Measurements from ENCODE around the gene MYH13. TPM values are rescaled to one million over a fixed set of nuclear protein-coding genes. Genes with fewer than 3 reads are reported as not detected.
"Not testable (repeated sequence)": the region's sequence is repeated elsewhere in the genome, so short reads cannot be mapped to it uniquely, and the experiment has no call there.

The MYH13 gene
- total RNA-seq, 4 donors from 2014 or later: not detected

DNA sequence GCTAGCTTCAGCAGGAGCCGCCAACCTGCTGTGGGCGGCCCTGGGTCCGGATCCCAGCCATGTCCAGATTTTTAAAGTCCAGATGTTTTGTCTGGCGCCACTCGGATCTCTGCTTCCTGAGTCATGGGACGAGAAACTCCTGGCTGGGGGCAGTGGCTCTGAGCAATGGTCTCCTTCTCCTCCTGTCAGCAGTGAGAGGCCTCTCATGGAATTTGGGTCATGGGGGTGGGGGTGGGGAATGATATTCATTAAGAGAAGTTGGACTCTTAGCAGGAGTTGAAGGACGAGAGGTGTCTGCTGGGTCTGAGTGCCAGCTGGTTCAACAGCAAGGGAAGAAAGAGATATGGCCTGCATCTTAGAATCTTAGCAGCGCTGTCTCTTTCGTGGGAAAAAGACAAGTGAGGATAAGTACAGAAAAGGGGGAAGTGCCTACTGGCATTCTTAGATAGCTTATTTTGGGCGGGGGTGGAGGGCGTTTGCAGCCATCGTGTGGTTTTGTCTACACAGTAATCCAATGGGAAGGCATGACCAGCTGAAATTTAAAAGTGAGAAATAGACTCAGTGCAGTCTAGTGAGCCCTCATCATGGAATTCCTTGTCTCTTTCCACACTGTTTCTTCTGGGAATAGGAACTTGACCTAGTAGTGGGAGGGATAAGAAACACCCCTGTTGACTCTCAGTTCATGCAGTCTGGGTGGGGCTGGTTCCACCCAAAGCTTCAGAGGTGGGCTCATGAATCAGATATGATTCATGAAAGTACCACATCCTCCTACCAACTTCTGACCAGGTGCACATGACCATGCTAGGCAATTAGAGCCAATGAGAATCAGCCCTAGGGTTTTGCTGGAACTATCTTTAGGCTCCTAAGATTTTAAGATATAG, 80.5 kb downstream of the MYH13 start:
- peaks cover 0 to 17% (median 0%) of the 10 kb centered on the region in 4 donors for H3K4me1 ChIP-seq
- H3K27ac ChIP-seq (replicated peaks in 1 of 4): peak overlapping the region in 1 of 4 donors; percentile 6
- DNase-seq (ENCODE audit: extremely low spot score): no peak
- H3K36me3 ChIP-seq: no peaks in the 10 kb centered on the region
- no peak overlapping the region for H3K4me3 ChIP-seq
- H3K9me3 ChIP-seq: no peaks in the 10 kb centered on the region
- 43% methylated on average over 12 of the region's 12 CpGs for WGBS
- TF ChIP-seq POLR2AphosphoS5 (IDR thresholded peaks at IDR 0.05) (no peak), POLR2A (IDR thresholded peaks at IDR 0.05; ENCODE audit: low read depth) (no peak), EP300 (IDR thresholded peaks at IDR 0.05) (no peak)
- TF ChIP-seq, protein P1, sequence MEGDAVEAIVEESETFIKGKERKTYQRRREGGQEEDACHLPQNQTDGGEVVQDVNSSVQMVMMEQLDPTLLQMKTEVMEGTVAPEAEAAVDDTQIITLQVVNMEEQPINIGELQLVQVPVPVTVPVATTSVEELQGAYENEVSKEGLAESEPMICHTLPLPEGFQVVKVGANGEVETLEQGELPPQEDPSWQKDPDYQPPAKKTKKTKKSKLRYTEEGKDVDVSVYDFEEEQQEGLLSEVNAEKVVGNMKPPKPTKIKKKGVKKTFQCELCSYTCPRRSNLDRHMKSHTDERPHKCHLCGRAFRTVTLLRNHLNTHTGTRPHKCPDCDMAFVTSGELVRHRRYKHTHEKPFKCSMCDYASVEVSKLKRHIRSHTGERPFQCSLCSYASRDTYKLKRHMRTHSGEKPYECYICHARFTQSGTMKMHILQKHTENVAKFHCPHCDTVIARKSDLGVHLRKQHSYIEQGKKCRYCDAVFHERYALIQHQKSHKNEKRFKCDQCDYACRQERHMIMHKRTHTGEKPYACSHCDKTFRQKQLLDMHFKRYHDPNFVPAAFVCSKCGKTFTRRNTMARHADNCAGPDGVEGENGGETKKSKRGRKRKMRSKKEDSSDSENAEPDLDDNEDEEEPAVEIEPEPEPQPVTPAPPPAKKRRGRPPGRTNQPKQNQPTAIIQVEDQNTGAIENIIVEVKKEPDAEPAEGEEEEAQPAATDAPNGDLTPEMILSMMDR (IDR thresholded peaks at IDR 0.05): no peak
- peaks cover 0 to 27% (median 0%) of the 10 kb centered on the region in 4 donors for H3K27me3 ChIP-seq
- intact Hi-C loops (cut with DNase I): no loop called here

DNA sequence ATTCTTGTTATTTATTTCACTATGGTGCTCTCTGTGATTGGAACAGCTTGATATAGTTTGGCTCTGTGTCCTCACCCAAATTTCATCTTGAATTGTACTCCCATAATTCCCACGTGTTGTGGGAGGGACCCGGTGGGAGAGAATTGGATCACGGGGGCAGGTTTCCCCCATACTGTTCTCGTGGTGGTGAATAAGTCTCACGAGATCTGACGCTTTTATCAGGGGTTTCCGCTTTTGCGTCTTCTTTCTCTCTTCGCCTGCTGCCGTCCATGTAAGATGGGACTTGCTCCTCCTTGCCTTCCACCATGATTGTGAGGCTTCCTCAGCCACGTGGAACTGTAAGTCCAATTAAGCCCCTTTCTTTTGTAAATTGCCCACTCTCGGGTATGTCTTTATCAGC, 81.2 kb downstream of the MYH13 start:
- WGBS: 77% methylated on average over 12 of the region's 12 CpGs
- H3K4me3 ChIP-seq; DNase-seq (ENCODE audit: extremely low spot score); H3K36me3 ChIP-seq; intact Hi-C loops (cut with DNase I); H3K9me3 ChIP-seq: not testable (repeated sequence)
- Histone ChIP-seq H3K4me1 (peaks cover 0 to 17% (median 0%) of the 10 kb centered on the region in 4 donors), H3K27ac (replicated peaks in 1 of 4) (peak overlapping the region in 1 of 4 donors; percentile 6), H3K27me3 (peaks cover 0 to 27% (median 0%) of the 10 kb centered on the region in 4 donors)

DNA sequence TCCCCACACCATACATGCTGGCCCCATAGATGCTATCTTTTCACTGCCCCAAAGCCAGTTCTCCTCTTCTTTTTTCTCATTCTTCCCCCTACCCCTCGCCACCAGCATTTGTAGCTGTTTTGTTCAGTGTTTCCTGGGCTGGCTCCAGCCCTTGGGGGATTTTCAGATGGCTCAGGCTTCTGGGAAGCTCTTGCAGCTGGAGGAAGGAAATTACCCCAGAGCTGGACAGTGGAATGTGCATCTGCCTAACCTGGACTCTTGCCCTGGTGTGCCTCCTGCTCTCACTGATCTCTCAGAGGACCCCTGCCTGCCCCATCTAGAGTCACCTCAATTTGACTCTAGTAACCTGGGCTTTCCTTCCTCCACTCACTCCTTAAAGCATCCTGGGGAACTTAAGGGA, 82.8 kb downstream of the MYH13 start:
- WGBS: 32% methylated on average over 1 of the region's 1 CpG
- Histone ChIP-seq H3K9me3 (no peaks in the 10 kb centered on the region), H3K36me3 (no peaks in the 10 kb centered on the region), H3K4me1 (peaks cover 0 to 17% (median 0%) of the 10 kb centered on the region in 4 donors), H3K4me3 (no peak overlapping the region), H3K27me3 (peaks cover 0 to 27% (median 0%) of the 10 kb centered on the region in 4 donors), H3K27ac (replicated peaks in 1 of 4) (no peak overlapping the region)
- TF ChIP-seq EP300 (IDR thresholded peaks at IDR 0.05) (no peak), POLR2AphosphoS5 (IDR thresholded peaks at IDR 0.05) (no peak), POLR2A (IDR thresholded peaks at IDR 0.05; ENCODE audit: low read depth) (no peak)
- TF ChIP-seq, protein P1 (IDR thresholded peaks at IDR 0.05): no peak
- DNase-seq (ENCODE audit: extremely low spot score): no peak
- intact Hi-C loops (cut with DNase I): no loop called here

DNA sequence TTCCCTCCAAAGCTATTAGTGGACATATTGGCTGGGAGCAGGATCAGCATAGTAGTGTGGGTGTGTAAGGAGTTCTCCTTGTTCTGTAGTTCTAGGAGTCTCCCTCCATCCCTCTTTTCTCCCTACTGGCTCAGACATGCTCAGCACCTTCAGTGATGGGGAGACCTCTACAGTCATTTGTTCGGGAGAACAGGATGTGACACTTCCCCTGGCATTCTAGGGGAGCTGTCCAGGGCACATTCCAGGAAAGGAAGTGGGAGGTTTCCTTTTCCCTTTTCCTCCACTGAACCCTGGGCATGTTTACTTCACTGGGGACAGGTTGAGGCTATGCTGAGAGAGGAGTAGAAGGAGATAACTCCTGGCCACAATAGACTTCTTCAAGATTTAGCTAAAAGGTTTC, 86.5 kb downstream of the MYH13 start:
- H3K27me3 ChIP-seq: peaks cover 0 to 15% (median 0%) of the 10 kb centered on the region in 4 donors
- intact Hi-C loops (cut with DNase I): no loop called here
- H3K36me3 ChIP-seq: no peaks in the 10 kb centered on the region
- no peak for DNase-seq (ENCODE audit: extremely low spot score)
- H3K4me1 ChIP-seq: peaks cover 0 to 7% (median 0%) of the 10 kb centered on the region in 4 donors
- TF ChIP-seq POLR2A (IDR thresholded peaks at IDR 0.05; ENCODE audit: low read depth) (no peak), POLR2AphosphoS5 (IDR thresholded peaks at IDR 0.05) (no peak), EP300 (IDR thresholded peaks at IDR 0.05) (no peak)
- TF ChIP-seq, protein P1 (IDR thresholded peaks at IDR 0.05): no peak
- no peaks in the 10 kb centered on the region for H3K9me3 ChIP-seq
- H3K4me3 ChIP-seq: no peak overlapping the region
- no peak overlapping the region for H3K27ac ChIP-seq (replicated peaks in 1 of 4)
- 27% methylated on average over 1 of the region's 1 CpG for WGBS

DNA sequence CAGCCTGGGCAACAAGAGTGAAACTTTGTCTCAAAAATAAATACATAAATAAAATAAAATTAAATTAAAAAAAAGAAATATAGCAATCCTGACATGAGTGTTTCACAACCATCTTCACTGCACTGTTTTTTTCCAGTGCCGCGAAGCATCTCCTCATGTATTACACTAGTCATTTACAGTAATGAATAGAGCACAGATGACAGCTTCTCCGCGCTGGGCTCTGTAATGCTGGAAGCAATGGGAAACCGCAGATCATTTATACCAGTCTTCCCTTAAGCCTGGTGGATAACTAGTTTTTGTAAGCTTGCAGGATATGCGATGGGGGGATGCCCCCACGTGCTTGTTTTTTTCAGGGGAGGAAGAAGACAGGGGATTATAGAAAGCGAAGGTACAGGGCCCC, 86.9 kb downstream of the MYH13 start:
- Histone ChIP-seq H3K27ac (replicated peaks in 1 of 4) (no peak overlapping the region), H3K4me3 (no peak overlapping the region), H3K27me3 (peaks cover 0 to 11% (median 0%) of the 10 kb centered on the region in 4 donors), H3K9me3 (no peaks in the 10 kb centered on the region), H3K4me1 (peaks cover 0 to 7% (median 0%) of the 10 kb centered on the region in 4 donors), H3K36me3 (no peaks in the 10 kb centered on the region)
- TF ChIP-seq POLR2AphosphoS5 (IDR thresholded peaks at IDR 0.05): no peak
- TF ChIP-seq EP300 (IDR thresholded peaks at IDR 0.05): no peak
- no peak for TF ChIP-seq POLR2A (IDR thresholded peaks at IDR 0.05; ENCODE audit: low read depth)
- TF ChIP-seq, protein P1 (IDR thresholded peaks at IDR 0.05): no peak
- DNase-seq (ENCODE audit: extremely low spot score): no peak
- 76% methylated on average over 8 of the region's 8 CpGs for WGBS
- intact Hi-C loops (cut with DNase I): no loop called here
